Astrocyte (in vitro differentiated cells and primary cell): Measurements from ENCODE around the gene PAFAH2. TPM values are rescaled to one million over a fixed set of nuclear protein-coding genes. Genes with fewer than 3 reads are reported as not detected.
A peak's percentile ranks its signal among the peaks of the same experiment; 100 is the strongest.

Source experiments
- DNase-seq: peaks from one replicate; pipeline ENCODE4 v3.0.0-alpha.2; 2010; ENCODE audit warnings: low read depth
- FAIRE-seq: peaks from 2 replicates; lab custom pipeline; 2011; peaks lifted over from hg19 to GRCh38; lab: Jason Lieb, UNC
- H2AFZ ChIP-seq: 2 replicates; pipeline ENCODE4 v1.6.0; 2012; ENCODE audit warnings: low read depth, low read length, inconsistent platforms
- H3K27ac ChIP-seq: 2 replicates; pipeline ENCODE4 v1.5.1; 2011; ENCODE audit warnings: low read depth, low read length, inconsistent platforms
- H3K27me3 ChIP-seq: 2 replicates; pipeline ENCODE4 v1.6.0; 2011; ENCODE audit warnings: low read length, inconsistent platforms; ENCODE audit not compliant: insufficient read depth
- H3K36me3 ChIP-seq: 2 replicates; pipeline ENCODE4 v1.5.1; 2011; ENCODE audit warnings: low read length, inconsistent platforms; ENCODE audit not compliant: insufficient read depth
- H3K4me1 ChIP-seq: 2 replicates; pipeline ENCODE4 v1.5.1; 2011; ENCODE audit warnings: low read length, inconsistent platforms; ENCODE audit not compliant: insufficient read depth
- H3K4me2 ChIP-seq: 2 replicates; pipeline ENCODE4 v1.6.0; 2012; ENCODE audit warnings: low read length, inconsistent platforms
- H3K4me3 ChIP-seq: 2 replicates; pipeline ENCODE4 v1.5.1; 2011; ENCODE audit warnings: low read depth, mild to moderate bottlenecking, low read length, inconsistent platforms; ENCODE audit not compliant: insufficient read depth
- H3K79me2 ChIP-seq: 2 replicates; pipeline ENCODE4 v1.6.0; 2012; ENCODE audit warnings: mild to moderate bottlenecking, low read length, inconsistent platforms; ENCODE audit not compliant: insufficient read depth
- H3K9ac ChIP-seq: 2 replicates; pipeline ENCODE4 v1.6.0; 2012; ENCODE audit warnings: mild to moderate bottlenecking, low read length, inconsistent platforms
- H3K9me3 ChIP-seq: 2 replicates; pipeline ENCODE4 v1.5.1; 2012; ENCODE audit warnings: low read depth, mild to moderate bottlenecking, low read length, inconsistent platforms; ENCODE audit not compliant: insufficient read depth
- H4K20me1 ChIP-seq: 2 replicates; pipeline ENCODE4 v1.6.0; 2012; ENCODE audit warnings: low read length, inconsistent platforms; ENCODE audit not compliant: insufficient read depth
- H3K27ac Mint-ChIP-seq: one replicate; pipeline ENCODE4 v1.8.0; 2021; ENCODE audit warnings: mild to moderate bottlenecking, mixed read lengths; ENCODE audit not compliant: unreplicated experiment
- H3K27me3 Mint-ChIP-seq: one replicate; pipeline ENCODE4 v1.8.0; 2021; ENCODE audit warnings: low read depth, mixed read lengths; ENCODE audit not compliant: unreplicated experiment
- H3K36me3 Mint-ChIP-seq: one replicate; pipeline ENCODE4 v1.8.0; 2021; ENCODE audit warnings: low read depth, mixed read lengths; ENCODE audit not compliant: unreplicated experiment
- H3K4me1 Mint-ChIP-seq: one replicate; pipeline ENCODE4 v1.8.0; 2021; ENCODE audit warnings: low read depth, mixed read lengths; ENCODE audit not compliant: unreplicated experiment
- H3K4me3 Mint-ChIP-seq: one replicate; pipeline ENCODE4 v1.8.0; 2021; ENCODE audit warnings: mild to moderate bottlenecking, moderate library complexity, mixed read lengths; ENCODE audit not compliant: unreplicated experiment
- H3K9me3 Mint-ChIP-seq: one replicate; pipeline ENCODE4 v1.8.0; 2021; ENCODE audit warnings: mild to moderate bottlenecking, mixed read lengths; ENCODE audit not compliant: unreplicated experiment
- CTCF ChIP-seq: IDR thresholded peaks from 2 replicates; pipeline ENCODE4 v1.5.1; 2011; ENCODE audit warnings: low read depth, mild to moderate bottlenecking, inconsistent platforms, low read length, moderate library complexity; ENCODE audit not compliant: insufficient read depth
- EZH2 ChIP-seq: IDR thresholded peaks from 2 replicates; pipeline ENCODE4 v1.6.1; 2012; ENCODE audit warnings: mild to moderate bottlenecking, low read length, inconsistent platforms; ENCODE audit not compliant: insufficient read depth
- total RNA-seq: library from RNA; stranded (reverse); gene quantifications from 2 replicates; pipeline ENCODE4 v1.2.1, GENCODE V29; 2021

The PAFAH2 gene
- total RNA-seq, 1 donor from 2014 or later, result 14.1 TPM

- Mint-ChIP-seq H3K36me3 (peaks cover 1% of the 10 kb centered on the region), H3K27me3 (no peaks in the 10 kb centered on the region), H3K27ac (peak within 1 kb of the TSS; percentile 93), H3K4me3 (peak within 1 kb of the TSS; percentile 91), H3K4me1 (peaks cover 54% of the 10 kb centered on the region), H3K9me3 (no peaks in the 10 kb centered on the region)
- H3K4me1 ChIP-seq, result peaks cover 75% of the 10 kb centered on the region
- H3K9ac ChIP-seq, result peak within 1 kb of the TSS; percentile 55
- peaks cover 23% of the 10 kb centered on the region for H3K79me2 ChIP-seq
- H3K27ac ChIP-seq, result peak within 1 kb of the TSS; percentile 82
- H3K4me3 ChIP-seq, result peak within 1 kb of the TSS; percentile 60
- no peaks in the 10 kb centered on the region for H3K9me3 ChIP-seq
- FAIRE-seq (peak; percentile 41), DNase-seq (peak; percentile 59)
- no peaks in the 10 kb centered on the region for H3K36me3 ChIP-seq
- no peaks in the 10 kb centered on the region for H4K20me1 ChIP-seq
- peak within 1 kb of the TSS; percentile 84 for H3K4me2 ChIP-seq
- TF ChIP-seq EZH2 (no peak), CTCF (no peak)
- H3K27me3 ChIP-seq, result no peaks in the 10 kb centered on the region
- H2AFZ ChIP-seq, result peak within 1 kb of the TSS; percentile 72
Observed at GRCh38 chr1:26021647-26022403, 24.0 kb upstream of the PAFAH2 start, which contains the start of gene EXTL1. TSS of gene EXTL1 (plus strand) at chr1:26021775. CDS start at chr1:26022647, 872 bp downstream.

- Histone ChIP-seq H3K4me2 (peak overlapping the region; percentile 84), H3K9ac (peak overlapping the region; percentile 55), H3K4me1 (peaks cover 82% of the 10 kb centered on the region), H3K9me3 (no peaks in the 10 kb centered on the region), H3K36me3 (no peaks in the 10 kb centered on the region), H2AFZ (peak overlapping the region; percentile 72), H4K20me1 (no peaks in the 10 kb centered on the region), H3K4me3 (peak overlapping the region; percentile 58), H3K27me3 (no peaks in the 10 kb centered on the region), H3K27ac (peak overlapping the region; percentile 82), H3K79me2 (peaks cover 23% of the 10 kb centered on the region)
- Mint-ChIP-seq H3K4me1 (peaks cover 57% of the 10 kb centered on the region), H3K9me3 (no peaks in the 10 kb centered on the region), H3K27ac (peak overlapping the region; percentile 93), H3K4me3 (peak overlapping the region; percentile 91), H3K36me3 (no peaks in the 10 kb centered on the region), H3K27me3 (no peaks in the 10 kb centered on the region)
- peak; percentile 34 for DNase-seq
- TF ChIP-seq CTCF (no peak), EZH2 (no peak)
- no peak for FAIRE-seq
Observed at GRCh38 chr1:26020941-26021646, 23.2 kb upstream of the PAFAH2 start.
